RKO (cell line): ENCODE results near the gene NXF3.
"Not testable (repeated sequence)": the region's sequence is repeated elsewhere in the genome, so short reads cannot be mapped to it uniquely, and the experiment has no call there.

ENCODE experiments used
- DNase-seq: peaks from one replicate; pipeline ENCODE4 v3.0.0-alpha.2; 2016; ENCODE audit warnings: low spot score

Gene NXF3

GRCh38 chrX:103051260-103051789 lies 41.6 kb downstream of the NXF3 start:
- no peak for DNase-seq

GRCh38 chrX:103033371-103033770 lies 59.6 kb downstream of the NXF3 start:
- not testable (repeated sequence) for DNase-seq
